8988T (cell line): ENCODE results near the gene POLN.
"Not testable (repeated sequence)": the region's sequence is repeated elsewhere in the genome, so short reads cannot be mapped to it uniquely, and the experiment has no call there.

ENCODE experiments used
- DNase-seq: peaks from one replicate; pipeline ENCODE4 v3.0.0; 2011

POLN gene

DNA sequence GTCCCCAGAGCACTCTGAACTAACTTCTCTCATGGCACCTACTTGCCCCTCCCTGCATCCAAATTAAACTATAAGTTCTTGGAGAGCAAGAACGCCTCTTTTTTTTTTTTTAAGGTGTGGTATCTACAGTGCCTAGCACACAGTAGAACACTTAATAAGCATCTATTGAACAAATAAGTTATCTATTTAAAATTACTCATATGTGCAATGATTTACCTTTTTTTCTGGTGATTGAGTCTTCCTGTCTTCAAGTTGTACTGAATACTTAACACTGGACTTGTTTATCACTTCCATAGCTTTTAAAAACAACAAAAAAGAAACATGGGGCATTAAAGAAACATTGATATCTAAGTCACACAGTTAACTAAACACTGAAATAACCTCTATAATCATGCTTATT lies 29.1 kb downstream of the POLN start:
- DNase-seq = no peak

DNA sequence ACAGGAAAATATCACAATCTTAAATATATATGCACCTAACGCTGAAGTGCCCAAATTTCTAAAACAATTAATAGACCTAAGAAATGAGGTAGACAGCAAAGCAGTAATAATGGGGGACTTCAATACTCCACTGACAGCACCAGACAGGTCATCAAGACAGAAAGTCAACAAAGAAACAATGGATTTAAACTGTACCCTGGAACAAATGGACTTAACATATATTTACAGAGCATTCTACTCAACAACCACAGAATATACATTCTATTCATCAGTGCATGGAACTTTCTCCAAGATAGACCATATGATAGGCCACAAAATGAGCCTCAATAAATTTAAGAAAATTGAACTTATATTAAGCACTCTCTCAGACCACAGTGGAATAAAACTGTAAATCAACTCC lies 39.1 kb downstream of the POLN start:
- not testable (repeated sequence) for DNase-seq

DNA sequence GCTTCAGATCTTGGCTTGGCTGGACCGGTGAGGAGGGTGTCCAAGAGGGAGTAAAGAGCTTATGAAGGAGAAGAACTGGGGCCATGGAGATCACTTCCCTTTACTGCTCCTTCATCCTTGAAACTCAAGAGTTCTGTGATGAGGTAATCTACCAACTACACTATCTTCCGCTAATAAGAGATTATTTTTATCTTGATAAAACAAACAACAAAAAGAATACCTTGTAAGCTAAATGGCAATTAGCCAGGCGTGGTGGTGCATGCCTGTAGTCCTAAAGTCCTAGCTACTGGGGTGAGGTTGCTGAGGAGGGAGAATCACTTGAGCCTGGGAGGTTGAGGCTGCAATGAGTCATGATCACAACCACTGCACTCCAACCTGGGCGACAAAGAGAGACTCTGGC lies 47.4 kb downstream of the POLN start:
- no peak for DNase-seq

DNA sequence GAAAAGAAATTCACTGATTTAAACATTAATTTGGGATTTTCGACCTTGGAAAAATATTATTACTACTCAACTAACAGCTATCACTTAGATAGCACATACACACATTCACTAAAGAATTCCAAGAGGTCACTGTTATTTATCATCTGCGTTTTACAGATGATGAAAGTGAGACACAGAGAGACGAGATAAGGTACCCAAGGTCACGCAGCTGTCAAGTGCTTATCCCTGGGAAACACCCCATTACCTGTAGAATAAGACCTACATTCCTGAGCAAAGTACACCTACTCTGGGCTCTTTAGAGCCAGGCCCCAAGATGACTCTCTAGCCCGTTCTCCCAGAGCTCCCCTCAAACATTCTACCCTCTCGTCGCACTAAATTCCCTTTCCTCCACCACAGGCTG lies 48.6 kb downstream of the POLN start:
- DNase-seq = no peak

DNA sequence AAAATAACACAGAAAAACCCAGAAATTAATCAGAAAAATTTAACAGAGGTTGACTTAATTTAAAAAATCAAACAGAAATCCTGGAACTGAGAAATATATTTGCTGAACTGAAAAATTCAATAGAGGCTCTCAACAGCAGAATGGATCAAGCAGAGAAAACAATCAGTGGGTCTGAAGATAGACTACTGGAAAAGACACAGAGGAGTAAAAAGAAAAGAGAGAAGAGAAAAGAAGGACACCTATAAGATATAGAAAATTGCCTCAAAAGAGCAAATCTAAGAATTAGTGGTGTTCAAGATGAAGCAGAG lies 55.1 kb downstream of the POLN start:
- no peak for DNase-seq

DNA sequence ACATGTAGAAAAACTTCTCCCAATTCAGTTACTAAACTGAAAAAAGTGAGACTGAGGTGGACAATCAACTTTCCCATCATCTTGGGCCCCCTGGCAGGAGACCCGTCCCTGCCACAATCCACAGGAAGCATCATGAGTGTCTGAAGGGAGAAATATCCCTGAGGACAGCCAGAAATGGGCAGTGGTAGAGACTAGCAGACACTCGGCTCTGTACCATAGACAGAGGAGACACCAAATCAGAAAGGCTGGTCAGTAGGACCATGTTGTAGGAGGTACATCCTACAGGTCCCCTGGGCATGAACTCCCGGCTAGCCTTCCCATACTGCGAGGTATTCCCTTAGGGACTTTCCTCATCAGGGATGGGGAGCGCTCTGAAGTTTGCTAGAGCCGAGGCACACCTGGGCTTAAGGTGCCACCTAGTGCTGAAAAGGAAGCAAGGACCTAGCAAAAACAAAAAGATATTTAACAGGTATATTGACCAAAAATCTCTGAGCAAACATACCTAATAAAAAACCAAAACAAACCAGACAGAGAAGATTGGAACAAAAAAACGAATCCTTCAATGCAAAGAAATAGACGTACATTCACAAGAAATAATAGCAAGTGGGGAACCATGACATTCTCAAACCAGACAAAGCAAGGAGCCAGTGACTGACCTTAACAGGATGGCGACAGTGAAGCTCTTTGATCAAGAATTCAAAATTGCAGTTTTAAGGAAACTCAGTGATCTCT lies 55.6 kb downstream of the POLN start:
- DNase-seq = no peak

DNA sequence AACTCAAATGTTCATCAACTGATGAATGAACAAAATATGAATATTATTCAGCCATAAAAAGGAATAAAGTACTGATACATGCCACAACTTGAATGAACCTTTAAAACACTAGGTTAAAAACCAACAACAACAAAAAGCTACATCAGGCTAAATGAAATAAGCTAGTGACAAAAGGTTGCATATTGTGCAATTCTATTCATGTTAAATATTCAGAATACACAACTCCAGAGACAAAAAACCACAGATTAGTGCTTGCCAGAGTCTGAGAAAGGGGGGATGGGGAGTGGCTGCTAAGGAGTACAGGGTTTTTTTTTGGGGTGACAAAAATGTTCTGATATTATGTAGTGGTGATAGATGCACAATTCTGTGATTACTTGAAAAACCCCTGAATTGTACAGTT lies 58.5 kb downstream of the POLN start:
- DNase-seq = no peak

DNA sequence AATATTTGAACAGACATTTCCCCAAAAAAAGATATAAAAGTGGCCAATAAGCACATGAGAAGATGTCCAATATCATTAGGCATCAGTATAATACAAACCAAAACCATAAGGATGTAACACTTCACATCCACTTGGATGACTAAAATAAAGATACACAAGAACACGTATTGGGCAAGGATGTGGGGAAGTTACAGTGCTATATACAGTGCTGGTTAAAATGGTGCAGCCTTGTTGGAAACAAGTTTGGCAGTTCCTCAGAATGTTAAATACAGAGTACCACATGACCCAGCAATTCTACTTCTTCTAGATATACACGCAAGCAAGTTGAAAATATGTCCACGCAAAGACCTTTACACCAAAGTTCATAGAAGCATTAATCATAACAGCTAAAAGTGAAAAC lies 58.9 kb downstream of the POLN start:
- DNase-seq = no peak

DNA sequence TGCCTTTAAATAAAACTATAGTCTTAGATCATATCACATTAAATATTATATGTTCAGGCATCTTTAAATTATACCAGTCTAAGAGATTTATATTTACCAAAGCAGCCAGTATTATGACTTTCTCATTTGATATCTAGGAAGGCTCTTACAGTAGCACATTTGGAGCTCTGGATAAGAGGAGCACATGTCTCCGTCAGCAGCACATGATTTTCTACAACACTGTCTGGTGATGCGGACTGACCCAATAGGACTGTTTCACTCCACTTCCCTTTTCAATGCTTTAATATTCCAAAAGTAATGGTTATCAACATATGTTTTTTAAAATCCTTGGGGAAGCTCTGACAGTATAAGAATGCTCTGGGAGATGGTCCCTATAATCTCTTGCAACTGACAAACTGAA lies 61.5 kb downstream of the POLN start:
- no peak for DNase-seq

DNA sequence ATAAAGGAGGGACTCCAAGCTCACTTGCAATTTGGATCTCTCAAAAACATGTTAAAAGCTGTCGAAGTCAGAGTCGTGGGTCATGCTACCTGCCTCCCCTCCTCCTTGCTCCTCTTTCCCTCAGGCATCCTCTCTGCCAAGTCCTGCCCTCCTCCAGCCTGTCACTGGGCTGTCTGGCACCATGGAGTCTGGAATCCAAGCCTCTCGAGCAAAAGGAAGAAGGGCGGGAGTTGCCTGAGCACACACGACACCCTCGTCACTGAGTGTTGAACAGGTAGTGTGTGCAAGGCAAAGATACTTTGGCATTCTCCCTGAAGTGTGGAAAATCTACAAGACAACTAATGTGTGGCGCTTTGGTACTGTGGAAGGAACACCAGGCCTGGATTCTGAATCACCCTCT lies 62.2 kb downstream of the POLN start:
- DNase-seq = no peak

DNA sequence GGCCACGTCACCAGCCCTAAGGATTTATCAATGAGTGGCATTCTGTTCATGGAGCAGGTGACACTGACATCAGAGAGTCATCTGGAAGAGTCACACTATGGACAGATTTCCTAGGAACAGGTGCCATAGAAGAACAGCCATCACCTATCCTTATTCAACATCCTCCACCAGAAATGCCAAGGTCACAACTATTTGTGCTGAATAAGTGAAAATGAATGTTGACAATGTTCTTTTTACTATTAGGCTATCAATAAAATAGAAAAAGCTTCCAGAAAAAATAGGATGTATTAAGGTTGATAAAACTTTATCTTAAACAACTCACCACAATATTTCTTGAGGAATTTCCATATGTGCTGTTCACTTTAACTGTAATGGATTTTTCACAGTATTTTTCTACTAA lies 62.9 kb downstream of the POLN start:
- no peak for DNase-seq

DNA sequence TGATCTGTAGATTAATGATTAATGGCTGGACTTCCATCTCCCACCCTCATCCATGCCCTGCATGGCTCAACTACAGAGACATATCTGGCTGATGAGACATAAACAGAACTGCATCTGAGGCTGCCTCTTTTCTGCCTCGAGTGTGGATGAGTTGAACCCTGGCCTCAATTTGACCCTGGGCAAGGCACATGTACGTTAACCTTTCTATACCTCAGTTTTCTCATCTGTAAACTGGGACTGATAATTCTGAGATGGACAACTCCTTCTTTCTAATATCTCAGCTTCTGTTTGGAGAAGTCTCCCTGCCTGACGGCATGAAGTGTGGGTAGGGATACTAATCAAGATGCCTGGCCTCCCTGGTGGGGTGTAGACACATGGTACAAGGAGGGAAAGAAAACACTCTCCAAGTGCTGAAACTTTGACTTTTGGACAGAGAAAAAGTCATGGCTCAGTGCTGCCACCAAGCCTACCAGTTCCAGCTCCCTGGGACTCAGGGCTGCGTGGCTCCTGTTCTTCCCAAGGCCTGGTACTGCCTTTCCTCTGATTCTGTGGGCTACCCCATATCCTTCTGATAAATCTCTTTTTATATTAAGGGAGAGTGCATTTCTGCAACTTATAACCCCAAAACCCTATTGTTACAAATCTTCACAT lies 64.4 kb downstream of the POLN start:
- no peak for DNase-seq

DNA sequence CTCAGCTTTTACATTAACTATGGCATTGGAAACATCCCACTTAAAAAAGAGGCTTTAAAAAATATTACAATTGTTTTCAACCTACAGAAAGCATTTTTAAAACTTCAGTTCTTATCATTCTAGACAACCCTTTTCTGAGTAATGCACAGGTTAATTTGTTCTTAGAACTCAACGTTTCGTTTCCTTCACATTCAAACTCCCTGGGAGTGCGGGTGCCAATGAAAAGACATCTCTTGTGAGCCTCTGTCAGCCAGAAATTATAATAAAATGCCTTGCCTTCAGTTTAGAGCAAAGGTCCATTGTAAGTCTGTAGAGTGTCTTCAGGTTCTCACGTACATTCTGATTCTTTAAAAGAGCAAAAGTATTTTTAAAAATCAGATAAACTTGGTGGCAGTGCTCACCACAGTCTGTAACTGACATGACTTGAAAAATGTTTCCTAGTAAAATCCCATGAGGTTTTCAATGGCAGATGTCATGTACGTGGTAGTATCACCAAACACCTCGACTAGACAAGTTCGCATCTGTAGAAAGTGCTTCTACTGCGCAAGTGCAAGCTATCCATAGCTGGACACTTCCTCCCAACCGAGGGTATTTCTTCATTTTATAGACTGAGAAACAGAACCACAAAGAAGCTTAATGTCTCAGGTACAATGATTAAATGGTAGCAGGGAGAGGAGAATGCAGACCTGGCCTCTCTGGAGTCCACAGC lies 65.8 kb downstream of the POLN start:
- no peak for DNase-seq

DNA sequence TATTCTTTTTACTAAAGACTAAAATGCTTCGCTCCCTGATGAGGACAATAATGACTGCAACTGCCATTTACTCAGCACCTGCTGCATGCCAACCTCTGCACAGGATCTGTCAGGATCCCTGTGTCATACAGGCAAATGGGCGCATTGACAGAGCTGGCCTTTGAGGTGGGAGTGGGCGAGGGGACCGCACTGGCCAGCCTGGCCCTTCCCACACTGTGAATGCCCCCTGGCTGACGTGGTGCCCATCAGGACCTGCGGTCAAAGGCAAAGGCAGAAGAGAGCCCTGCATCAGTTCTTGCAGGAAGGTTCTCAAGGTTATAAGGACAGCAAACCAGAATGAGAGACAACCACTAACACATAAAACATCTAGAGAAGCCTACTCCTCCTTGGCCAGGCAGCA lies 67.9 kb downstream of the POLN start:
- no peak for DNase-seq

DNA sequence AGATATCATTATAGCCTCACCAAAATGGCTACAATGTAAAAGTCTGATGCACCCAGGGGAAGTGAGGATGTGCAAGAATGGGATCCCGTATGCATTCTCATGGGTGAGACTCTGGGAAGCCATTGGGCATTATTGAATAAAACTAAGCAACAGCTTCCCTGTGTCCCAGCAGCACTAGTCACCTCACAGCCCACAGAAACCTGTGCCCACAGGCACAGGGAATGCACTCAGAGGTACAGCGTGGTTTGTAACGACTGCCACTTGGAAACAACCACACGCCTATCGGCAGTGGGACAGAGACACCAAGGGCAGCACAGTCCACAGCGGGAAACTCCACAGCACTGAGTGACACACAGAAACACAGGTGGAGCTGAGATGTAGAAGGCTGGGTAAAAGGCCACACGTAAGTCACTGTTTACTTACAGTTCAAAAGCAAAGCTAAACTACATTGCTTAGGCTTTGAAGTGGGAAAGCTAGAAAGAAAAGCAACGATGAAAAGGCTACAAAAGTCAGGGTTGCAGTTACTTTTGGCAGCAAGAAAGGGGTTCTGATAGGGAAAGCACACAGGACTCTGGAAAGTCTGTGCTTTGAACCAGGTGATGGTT lies 69.2 kb downstream of the POLN start:
- no peak for DNase-seq

DNA sequence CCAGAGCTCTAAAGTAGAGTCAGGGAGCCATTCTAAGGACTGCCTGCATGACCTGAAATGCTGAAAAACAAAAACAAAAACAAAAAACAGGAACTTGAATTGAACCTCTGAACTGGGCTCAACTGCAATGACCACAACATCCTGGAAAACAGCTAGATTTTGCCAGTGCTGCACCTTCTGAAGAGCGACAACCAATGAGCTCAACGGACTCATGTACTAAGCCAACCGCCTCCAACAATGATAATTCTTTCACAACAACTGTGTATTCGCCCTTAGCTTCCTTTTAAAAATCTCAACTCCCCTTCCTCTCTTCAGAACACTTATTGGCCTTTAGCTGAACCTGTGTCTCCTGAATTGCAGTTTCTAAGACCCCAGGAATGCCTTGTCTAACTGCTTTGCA lies 69.8 kb downstream of the POLN start:
- no peak for DNase-seq

DNA sequence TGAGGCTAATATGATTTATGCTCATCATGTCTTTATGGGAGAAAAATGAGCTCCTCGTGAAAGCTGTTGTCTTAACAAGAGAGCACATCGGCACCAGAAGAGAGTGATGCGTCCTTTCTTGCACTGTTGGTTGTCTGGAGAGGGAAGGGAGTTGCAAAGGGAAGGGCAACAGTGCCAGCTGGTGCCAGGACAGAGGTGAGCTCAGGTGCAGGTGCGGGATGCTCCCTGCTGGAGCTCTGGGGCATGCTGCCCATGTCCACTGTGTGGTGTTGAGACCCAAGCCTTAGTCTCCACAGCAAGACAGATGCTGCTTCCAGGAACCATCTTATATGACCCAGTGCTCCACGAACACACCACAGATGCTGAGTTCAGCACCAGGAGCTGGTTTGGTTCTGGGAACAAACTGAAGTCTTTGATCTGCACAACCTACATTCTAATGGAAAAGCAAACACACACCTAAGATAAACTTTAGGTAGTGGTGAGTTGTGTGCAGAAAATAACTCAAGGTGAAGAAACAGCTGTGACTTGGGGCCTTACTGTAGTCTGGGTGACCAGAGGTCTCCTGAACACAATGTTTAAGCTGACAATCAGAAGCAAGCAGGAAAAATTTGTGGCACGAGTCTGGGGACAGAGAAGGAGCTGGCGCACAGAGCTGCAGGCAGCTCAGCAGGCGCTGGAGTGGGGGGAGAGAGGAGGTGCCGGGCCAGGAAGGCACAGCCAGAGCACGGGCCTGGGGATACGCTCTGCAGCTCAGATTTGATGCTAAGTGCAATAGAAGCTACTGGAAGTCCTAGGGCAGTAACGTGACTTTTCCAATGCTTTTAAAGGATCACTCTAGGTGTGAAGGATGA lies 73.2 kb downstream of the POLN start:
- peak; percentile 33 for DNase-seq

DNA sequence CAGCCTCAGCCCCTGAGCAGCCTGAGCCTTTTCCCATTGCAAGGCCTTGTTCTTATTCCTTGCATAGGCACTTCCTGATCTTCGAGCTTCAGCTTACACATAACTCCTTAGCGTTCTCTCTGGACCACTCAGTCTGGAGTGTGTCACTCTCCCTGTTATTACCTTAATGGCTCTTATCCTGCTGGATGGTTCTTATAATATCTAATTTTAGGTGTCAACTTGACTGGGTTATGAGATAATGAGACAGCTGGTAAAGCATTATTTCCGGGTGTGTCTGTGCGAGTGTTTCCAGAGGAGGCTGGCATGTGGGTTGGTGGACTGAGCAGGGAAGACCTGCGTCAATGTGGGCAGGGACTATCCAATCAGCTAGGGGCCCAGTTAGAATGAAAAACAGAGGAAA lies 75.7 kb downstream of the POLN start:
- no peak for DNase-seq

DNA sequence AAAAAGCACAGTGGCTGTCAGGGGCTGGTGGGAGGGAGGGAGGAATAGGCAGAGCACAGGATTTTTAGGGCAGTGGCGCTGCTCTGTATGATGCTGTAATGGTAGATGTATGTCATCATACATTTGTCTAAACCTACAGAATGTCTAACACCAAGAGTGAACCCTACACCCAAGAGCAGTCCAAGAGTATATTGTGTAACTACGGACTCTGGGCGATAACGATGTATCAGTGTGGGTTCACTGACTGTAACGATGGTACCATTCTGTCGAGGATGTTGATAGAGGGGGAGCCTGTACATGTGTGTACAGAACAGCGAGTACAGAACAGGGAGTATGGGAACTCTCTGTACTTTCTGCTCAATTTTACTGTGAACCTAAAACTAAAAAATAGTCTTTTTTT lies 76.5 kb downstream of the POLN start:
- no peak for DNase-seq

DNA sequence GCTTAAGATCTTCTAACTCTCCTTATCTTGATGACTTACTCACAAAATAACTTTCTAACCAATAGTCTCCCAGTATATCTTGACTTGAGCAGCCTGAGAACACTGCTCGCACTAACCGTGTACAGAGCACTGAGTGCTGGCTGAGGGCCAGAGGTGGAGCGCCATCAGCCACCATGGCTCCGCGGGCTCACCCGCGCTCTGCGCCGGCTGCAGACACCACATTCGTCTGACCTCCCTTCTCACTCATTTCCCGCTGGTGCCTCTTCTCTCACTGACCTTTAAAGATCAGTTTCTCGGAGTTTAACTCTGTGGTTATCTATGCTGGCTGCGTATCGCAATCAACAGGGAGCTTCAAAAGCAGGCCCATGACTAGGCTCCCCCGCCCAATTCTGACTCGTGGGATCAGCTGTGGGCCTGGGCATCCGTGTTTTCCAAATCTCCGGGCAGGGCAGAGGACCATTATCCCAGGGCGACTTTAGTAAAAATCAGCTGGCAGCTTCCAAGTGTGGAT lies 78.6 kb downstream of the POLN start:
- DNase-seq = no peak

DNA sequence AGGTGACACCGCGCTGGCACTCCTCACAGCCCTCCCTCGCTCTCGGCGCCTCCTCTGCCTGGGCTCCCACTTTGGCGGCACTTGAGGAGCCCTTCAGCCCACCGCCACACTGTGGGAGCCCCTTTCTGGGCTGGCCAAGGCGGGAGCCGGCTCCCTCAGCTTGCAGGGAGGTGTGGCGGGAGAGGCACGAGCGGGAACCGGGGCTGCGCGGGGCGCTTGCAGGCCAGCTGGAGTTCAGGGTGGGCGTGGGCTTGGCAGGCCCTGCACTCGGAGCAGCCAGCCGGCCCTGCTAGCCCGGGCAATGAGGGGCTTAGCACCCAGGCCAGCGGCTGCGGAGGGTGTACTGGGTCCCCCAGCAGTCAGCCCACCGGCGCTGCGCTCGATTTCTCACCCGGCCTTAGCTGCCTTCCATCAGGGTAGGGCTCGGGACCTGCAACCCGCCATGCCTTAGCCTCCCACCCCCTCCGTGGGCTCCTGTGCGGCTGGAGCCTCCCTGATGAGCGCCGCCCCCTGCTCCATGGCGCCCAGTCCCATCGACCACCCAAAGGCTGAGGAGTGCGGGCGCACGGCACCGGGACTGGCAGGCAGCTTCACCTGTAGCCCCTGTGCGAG lies 80.7 kb downstream of the POLN start:
- DNase-seq = not testable (repeated sequence)

DNA sequence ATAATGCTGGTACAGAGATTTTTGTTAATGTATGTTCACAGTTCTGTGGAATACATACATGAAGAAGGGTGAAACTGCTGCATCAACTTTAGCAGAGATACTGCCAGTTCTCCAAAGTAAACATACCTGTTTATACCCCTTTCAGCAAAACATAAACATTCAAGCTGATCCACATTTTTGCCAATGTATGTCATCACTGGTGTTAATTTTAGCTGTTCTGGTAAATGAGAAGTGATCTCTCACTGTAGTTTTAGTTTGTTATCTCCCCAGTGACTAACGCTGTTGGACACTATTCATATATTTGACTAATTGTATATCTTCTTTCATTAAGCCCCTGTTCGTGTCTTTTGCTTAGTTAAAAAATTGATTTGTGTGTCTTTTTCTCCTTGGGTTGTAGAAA lies 82.0 kb downstream of the POLN start:
- no peak for DNase-seq

DNA sequence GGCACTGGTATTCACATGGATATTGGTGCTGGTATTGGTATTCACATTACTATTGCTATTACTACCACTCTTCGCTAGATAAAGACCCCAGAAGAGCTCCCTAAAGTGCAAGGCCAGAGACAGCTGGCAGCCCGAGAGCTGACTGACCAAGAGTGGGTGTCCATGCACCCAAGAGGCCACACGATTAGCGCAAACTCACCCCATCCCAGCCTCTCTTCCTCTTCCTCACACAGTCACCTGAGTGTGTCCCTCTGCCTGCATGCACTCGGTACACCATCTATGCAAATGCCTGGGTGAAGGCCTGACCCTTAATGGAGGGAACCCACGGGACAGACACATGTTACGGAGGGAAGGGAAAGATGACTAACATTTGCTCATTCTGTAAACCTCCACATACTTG lies 86.7 kb downstream of the POLN start:
- no peak for DNase-seq
